Ecto neural progenitor cell (in vitro differentiated cells): ENCODE data around the gene AFAP1.
A peak's percentile ranks its signal among the peaks of the same experiment; 100 is the strongest.

Source experiments
- DNase-seq: peaks from one replicate; pipeline ENCODE4 v3.0.0-alpha.2; 2018; ENCODE audit warnings: low spot score

AFAP1 gene

GRCh38 chr4:7864685-7865084, 75.0 kb downstream of the AFAP1 start:
- no peak for DNase-seq

GRCh38 chr4:7863911-7864681, 75.6 kb downstream of the AFAP1 start:
- peak; percentile 69 for DNase-seq

GRCh38 chr4:7862561-7863192, 77.0 kb downstream of the AFAP1 start:
- DNase-seq: no peak

DNA sequence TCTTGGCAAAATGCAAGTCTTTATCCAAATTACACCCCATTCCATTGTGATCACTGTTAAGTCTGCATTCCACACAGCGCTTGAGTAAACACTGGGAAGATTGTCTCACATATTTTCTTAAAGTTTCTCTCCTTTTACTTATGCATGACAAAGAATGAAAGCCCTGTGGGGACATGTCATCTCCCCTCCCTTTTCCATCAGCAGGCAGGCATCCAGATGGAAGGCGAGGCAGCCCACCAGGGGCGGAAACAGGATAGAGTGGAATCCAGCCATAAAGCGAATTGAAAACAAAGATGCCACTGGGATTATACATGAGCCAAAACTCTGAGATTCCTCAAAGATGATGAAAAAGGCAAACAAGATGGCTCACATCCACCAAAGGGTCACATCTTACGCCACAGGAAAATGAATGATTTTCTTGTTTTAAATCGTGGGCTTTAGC, 78.2 kb downstream of the AFAP1 start:
- DNase-seq: no peak

DNA sequence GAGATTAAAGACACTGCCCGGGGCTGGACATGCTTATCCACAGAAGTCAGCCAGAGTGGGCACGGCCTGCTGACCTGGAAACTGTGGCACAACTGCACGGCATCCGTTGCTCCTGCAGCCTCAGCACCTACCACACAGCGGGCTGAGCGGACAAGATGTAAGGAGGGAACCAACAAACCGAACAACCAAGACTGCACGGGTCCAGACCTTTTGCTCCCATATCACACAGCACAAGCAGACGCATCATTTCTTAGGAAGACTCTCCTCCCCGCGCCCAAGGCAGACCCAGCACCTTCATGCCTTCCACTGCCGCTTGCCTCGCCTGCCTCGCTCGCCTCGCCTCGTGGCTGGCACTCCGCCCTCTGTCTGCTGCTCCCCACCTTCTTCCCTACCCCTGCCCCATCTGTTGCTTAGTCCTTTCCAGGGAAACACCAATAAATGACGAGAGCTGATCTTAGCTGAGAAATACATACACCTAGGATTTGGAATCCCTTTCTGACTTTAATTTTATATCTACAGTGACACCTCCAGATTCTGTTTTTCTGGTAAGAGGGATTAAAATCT, 79.0 kb downstream of the AFAP1 start:
- DNase-seq: no peak

GRCh38 chr4:7859326-7859725, 80.3 kb downstream of the AFAP1 start:
- no peak for DNase-seq

- no peak for DNase-seq
Observed at GRCh38 chr4:7858498-7858897, 81.2 kb downstream of the AFAP1 start.

- DNase-seq: no peak
Observed at GRCh38 chr4:7857993-7858392, 81.7 kb downstream of the AFAP1 start.

DNA sequence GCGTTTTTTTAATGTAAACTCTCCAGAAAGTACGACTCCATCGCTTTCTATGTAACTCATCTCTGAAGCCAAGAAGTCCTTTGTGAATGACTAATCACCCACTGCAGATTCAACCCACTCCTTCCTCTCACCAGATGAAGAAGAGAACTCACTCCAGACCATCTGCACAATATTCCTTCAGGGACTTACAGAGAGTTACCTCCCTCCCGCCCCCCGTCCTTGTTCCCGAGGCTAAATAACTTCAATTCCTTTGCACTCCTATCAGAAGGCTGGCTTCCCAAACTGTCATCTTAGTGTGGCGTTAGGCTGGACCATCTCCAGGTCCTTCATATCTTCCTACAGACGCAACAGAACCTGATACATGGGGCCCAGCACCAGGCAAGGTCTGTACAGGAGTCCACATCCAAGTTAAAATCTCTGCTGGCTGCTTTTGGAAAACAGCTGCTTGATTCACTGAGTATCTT, 82.4 kb downstream of the AFAP1 start:
- DNase-seq: no peak

- no peak for DNase-seq
Observed at GRCh38 chr4:7855731-7856130, 83.9 kb downstream of the AFAP1 start.

DNA sequence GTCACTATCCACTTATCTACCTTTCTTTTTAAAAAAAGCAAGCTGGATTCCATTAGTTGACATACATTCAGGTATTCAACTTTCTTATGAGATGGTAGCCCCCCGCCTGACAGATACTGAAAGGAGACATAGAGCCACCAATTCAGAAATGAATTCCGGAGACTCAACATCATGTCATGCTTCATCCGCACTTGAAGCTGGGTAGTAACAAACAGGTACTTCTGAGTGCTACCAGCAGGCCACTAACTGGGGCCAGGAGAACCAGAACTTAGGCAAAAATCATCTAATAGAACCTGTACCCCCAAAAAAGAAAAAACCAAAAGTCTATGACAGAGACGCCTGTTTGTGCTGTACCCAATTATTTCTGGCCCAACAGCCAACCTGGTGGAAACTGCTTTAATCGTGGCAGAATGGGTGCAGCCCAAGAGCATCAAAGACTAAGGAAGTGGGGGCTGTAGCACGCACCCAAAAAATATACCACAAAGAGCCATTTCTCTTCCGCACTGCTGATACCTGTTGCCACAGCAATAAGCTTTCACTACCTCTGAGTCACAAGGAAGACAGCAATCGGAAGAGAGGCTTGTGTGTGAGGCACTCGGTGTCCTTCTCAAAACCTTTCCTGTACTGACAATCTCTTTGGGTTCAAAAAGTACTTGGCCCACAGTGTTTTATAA, 84.8 kb downstream of the AFAP1 start:
- no peak for DNase-seq

DNA sequence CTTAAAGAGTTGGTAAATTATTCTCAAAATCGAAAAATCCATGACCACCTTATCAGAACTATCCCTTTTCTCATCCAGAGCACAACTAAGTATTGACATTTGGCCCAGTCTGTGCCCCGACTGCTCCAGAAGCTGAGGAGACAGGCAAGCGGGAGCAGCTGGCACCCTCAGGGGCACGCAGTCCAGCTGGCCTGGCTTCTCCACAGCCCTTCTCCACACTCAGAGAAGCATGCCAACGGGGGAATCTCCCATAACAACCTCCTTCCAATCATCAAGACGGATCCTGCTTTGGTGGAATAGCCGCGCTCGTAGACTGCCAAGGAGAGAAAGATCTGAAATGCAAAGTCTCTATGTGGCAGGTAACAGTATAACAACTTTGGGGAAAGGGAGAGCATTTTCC, 85.4 kb downstream of the AFAP1 start:
- no peak for DNase-seq

- no peak for DNase-seq
Observed at GRCh38 chr4:7853271-7853670, 86.4 kb downstream of the AFAP1 start.

GRCh38 chr4:7852568-7853185, 87.0 kb downstream of the AFAP1 start:
- no peak for DNase-seq

- no peak for DNase-seq
Observed at GRCh38 chr4:7850489-7850888, 89.2 kb downstream of the AFAP1 start.

DNA sequence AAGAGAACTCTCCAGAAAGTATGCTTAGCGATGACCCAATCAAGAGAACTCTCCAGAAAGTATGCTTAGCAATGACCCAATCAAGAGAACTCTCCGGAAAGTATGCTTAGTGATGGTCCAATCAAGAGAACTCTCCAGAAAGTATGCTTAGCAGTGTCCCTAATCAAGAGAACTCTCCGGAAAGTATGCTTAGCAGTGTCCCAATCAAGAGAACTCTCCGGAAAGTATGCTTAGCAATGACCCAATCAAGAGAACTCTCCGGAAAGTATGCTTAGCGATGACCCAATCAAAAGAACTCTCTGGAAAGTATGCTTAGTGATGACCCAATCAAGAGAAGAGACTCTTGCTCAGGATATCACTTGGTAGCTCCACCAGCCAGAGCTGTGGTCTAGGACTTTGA, 92.5 kb downstream of the AFAP1 start:
- DNase-seq: no peak

GRCh38 chr4:7845493-7846128, 94.0 kb downstream of the AFAP1 start:
- no peak for DNase-seq

DNA sequence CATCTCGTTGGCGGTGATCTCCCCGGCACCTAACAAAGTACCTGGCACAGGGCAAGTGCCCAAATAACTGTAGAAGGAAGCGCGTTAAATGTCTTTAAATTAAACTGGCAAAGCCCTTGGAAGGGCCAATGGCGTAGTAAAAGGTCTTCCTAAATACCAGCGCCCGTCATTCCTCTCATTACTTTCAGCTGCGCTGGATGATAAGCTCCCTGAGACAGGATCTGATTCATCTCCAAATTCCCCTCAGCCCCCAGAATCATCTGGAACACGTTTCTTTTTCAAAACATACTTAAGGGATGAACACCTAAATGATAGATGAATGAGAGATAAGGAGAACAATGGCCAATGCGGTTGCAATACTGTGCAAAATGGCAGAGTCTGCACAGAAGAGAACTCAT, 95.1 kb downstream of the AFAP1 start:
- no peak for DNase-seq

GRCh38 chr4:7843831-7844593, 95.6 kb downstream of the AFAP1 start:
- peak; percentile 80 for DNase-seq

- DNase-seq: no peak
Observed at GRCh38 chr4:7842384-7843279, 97.0 kb downstream of the AFAP1 start.
